Measurements from ENCODE around the gene KCNF1.

- no peak for TF ChIP-seq CTCF (conservative IDR thresholded peaks at IDR 0.05; ENCODE audit: low read depth, low read length)
- TF ChIP-seq EZH2 (IDR thresholded peaks at IDR 0.05; ENCODE audit: low read length, unreplicated experiment): no peak
These were observed 35.3 kb downstream of the KCNF1 start for GRCh38 chr2:10947005-10947440.
